ENCODE measurements around the gene SLC5A12.

DNA sequence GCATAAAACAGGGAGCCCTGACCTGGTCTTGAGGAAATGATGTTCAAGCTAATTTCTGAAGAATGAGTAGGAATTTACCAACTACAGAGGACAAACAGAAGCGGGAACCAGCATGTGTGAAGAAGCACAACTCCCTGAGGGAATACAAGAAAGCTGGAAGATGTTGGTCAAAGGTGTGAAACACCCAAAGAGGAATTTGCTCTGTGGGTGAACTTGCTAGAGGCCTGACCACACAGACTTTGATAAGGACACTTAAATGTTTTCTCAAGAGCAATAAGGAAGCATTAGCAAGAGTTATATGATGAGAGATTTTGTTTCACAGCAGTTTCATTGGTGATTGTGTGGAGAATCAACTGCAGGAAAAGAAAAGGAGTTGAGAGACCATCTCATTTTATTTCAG, 17.6 kb downstream of the SLC5A12 start:
- TF ChIP-seq, protein P1, sequence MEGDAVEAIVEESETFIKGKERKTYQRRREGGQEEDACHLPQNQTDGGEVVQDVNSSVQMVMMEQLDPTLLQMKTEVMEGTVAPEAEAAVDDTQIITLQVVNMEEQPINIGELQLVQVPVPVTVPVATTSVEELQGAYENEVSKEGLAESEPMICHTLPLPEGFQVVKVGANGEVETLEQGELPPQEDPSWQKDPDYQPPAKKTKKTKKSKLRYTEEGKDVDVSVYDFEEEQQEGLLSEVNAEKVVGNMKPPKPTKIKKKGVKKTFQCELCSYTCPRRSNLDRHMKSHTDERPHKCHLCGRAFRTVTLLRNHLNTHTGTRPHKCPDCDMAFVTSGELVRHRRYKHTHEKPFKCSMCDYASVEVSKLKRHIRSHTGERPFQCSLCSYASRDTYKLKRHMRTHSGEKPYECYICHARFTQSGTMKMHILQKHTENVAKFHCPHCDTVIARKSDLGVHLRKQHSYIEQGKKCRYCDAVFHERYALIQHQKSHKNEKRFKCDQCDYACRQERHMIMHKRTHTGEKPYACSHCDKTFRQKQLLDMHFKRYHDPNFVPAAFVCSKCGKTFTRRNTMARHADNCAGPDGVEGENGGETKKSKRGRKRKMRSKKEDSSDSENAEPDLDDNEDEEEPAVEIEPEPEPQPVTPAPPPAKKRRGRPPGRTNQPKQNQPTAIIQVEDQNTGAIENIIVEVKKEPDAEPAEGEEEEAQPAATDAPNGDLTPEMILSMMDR (IDR thresholded peaks at IDR 0.05), result no peak
- no peak for TF ChIP-seq POLR2A (IDR thresholded peaks at IDR 0.05)
- no peak for TF ChIP-seq EP300 (IDR thresholded peaks at IDR 0.05)
- TF ChIP-seq POLR2AphosphoS5 (IDR thresholded peaks at IDR 0.05), result no peak

Measured in gastroesophageal sphincter (tissue), 3 donors.